GM12865 (cell line): Measurements from ENCODE around the gene ETFA.

Experiments
- DNase-seq: peaks from one replicate; pipeline ENCODE4 v3.0.0; 2010; ENCODE audit warnings: low read depth
- H3K4me3 ChIP-seq: 2 replicates; pipeline ENCODE4 v1.5.1; 2011; ENCODE audit warnings: mild to moderate bottlenecking, low read depth, low read length, control low read depth
- TF ChIP-seq, protein P1 (sequence below): IDR thresholded peaks from 2 replicates; pipeline ENCODE4 v1.5.1; 2011; ENCODE audit warnings: low read length, control low read depth, low read depth, inconsistent platforms; ENCODE audit not compliant: insufficient read depth; ENCODE audit errors: missing control alignments

The ETFA gene

DNA sequence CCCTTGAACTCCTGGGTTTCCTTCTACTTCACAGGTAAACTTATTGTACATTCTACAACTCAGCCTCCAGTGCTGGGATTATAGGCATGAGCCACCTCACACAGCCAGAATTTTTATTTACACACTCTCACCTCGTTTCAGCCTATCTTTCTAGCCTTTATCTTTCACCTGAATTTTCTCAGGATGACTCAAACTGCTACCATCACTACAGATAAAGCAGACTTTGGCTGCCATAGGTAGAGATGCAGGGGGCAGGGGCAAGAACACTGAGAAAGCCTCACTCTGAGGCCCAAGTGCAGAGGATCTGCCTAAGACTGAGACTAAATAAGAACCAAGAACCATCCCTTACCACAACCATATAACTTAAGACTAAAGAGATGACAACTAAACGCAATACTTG lies 59.0 kb downstream of the ETFA start:
- no peak for DNase-seq
- TF ChIP-seq, protein P1, sequence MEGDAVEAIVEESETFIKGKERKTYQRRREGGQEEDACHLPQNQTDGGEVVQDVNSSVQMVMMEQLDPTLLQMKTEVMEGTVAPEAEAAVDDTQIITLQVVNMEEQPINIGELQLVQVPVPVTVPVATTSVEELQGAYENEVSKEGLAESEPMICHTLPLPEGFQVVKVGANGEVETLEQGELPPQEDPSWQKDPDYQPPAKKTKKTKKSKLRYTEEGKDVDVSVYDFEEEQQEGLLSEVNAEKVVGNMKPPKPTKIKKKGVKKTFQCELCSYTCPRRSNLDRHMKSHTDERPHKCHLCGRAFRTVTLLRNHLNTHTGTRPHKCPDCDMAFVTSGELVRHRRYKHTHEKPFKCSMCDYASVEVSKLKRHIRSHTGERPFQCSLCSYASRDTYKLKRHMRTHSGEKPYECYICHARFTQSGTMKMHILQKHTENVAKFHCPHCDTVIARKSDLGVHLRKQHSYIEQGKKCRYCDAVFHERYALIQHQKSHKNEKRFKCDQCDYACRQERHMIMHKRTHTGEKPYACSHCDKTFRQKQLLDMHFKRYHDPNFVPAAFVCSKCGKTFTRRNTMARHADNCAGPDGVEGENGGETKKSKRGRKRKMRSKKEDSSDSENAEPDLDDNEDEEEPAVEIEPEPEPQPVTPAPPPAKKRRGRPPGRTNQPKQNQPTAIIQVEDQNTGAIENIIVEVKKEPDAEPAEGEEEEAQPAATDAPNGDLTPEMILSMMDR = no peak
- H3K4me3 ChIP-seq = no peak overlapping the region

DNA sequence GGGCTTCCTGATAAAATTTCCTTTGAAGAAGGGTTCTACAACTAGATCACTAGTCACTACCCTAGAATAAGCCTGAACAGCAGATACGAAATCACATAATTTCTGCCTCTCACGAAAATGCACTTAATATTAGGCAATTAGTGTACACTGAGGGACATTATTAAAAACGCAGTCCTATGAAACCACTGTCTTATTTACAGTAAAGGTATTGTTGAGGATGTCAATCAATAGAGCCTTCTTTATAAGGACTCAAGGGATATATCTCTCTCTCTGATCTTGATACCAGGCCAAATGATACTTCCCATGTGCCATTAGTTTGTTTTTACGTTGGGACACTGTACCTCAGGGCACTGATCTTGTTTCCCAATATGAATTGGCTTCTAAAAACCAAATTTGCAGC lies 59.6 kb downstream of the ETFA start:
- TF ChIP-seq, protein P1 = no peak
- no peak for DNase-seq

DNA sequence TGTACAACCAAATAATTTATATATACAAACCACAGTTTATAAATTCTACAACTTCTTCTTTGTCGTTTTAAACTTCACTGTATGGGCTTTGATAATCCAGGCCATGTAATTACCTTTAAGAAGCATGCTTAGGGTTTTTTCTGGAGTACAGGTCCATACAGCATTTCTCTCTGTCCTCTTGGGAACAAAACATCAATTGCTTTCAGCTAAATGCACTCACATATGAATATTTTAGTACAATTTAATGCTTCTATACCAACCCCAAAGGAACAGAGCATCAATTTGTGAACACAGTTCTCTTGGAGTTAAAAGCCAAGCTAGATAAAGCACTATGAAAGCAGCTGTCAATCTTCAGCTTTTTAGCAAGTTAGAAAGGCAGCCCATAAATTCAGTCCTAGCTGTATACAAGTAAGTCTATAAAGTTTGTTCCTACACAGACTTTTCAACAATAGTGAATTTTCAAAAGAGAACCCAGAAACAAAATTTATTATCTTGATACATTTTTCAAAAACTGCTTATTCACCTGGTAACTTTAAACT lies 66.1 kb downstream of the ETFA start:
- TF ChIP-seq, protein P1 = no peak
- no peak for DNase-seq
- H3K4me3 ChIP-seq = no peak overlapping the region

More for the DNA sequence above, 59.6 kb downstream of the ETFA start:
- H3K4me3 ChIP-seq = no peak overlapping the region

DNA sequence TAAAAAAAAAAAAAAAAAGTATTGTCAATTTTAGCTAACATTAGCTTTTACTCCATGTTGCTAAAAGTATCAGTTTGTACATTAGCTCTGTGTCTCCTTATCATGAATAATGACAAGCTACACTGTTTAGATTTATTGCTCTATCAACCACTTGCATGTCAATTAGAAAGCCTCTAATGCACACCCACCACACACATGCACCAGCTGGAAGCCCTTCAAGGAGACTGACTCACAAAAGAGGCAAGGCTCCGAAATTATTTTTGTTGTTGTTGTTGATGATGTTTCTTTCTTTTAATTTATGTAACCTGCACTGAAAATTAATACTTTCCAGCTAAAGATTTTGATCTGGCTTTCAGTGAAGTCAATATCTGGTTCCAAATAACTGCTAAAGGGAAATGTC lies 71.5 kb downstream of the ETFA start:
- H3K4me3 ChIP-seq = no peak overlapping the region
- DNase-seq = no peak
- TF ChIP-seq, protein P1 = no peak

DNA sequence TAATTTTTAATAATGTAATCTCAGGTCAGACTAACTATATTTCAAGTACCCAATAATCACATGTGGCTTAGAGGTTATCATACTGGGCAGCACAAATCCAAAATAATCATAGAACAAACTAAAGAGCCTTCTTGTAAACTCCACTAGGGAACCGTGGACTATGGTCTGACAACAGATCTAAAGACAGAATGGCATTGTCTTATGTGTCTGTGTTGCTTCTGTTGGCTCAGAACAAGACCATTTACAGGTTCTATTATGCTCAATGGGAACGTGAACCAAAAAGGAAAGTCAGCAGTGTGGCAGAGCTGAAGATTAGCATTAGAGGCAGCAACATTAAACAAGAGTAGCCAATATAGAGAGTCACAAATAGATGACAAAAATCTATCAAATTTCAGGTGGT lies 74.9 kb downstream of the ETFA start:
- no peak overlapping the region for H3K4me3 ChIP-seq
- no peak for DNase-seq
- TF ChIP-seq, protein P1 = no peak

DNA sequence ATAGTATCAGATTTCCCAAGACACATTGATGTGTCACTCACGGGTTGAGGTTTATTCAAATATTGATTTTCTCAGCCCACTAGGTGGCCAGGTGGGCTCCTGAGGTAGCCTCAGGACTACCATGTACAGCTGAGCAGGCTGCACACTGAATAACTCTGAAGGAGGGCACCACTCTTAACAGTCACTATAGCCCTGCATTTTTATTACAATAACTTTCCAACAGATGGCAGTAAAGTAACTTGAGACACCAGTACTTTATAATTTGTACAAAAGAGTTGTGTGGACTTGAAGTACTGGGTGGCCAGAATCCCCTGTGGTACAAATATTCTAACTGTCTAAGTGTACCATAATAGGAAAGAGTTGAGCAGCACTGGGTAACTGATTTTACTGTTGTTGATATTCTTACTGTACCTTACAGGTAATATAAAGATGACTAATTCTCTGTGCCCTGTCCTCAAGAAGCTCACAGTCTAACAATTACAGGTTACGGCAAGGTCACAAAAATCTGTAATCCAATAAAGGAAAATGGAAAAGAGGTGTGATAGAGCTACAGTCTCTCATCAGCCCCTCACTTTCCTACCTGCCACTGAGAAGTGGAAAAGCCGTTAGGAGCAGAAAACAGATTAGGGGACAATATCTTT lies 76.0 kb downstream of the ETFA start:
- TF ChIP-seq, protein P1 = peak; percentile 32
- peak; percentile 53 for DNase-seq
- no peak overlapping the region for H3K4me3 ChIP-seq

DNA sequence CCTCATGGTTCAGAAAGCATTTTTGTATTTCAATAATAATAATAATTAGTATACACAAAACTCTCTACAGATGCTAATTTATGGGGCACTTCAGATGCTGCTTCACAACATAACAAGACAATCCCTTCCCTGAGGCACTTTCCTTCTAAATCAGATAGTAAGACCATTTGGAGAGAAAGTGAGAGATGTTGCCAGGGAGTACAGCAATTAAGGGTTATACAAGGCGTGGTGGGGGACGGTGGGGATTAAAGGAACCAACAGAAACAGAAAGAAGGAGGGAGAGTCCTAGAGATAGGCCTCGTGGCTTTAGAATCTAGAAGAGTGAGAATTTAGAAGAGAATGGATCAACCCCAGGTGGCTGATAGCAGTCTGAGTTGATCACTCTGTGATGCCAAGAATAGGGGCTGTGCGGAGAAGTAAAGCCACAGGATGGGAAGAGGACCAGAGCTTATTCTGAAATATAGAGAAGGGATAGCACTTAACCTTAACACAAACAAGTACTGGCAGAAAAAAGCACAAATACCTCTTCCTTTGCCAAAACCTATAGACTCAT lies 76.9 kb downstream of the ETFA start:
- H3K4me3 ChIP-seq = no peak overlapping the region
- DNase-seq = no peak
- TF ChIP-seq, protein P1 = no peak
